Natural killer cell treated with Interleukin-12 subunit alpha and Interleukin-12 subunit beta and Interleukin-15 and Interleukin-18, amount 100 ng/mL, for 72 hours (primary cell): ENCODE data around the gene YPEL2. TPM values are rescaled to one million over a fixed set of nuclear protein-coding genes. Genes with fewer than 3 reads are reported as not detected.
"Not testable (repeated sequence)": the region's sequence is repeated elsewhere in the genome, so short reads cannot be mapped to it uniquely, and the experiment has no call there.

Source experiments
- ATAC-seq, 2 donors: fragments of 150-1000 bp; cut with Tn5 transposase in 1 of 2; sonication (Bioruptor Pico), chemical (Tn5 transposase) in 1 of 2; 2 replicates each; pipeline ENCODE4 v1.10.0; 2021
- DNase-seq: peaks from one replicate; pipeline ENCODE4 v3.0.0; 2022; ENCODE audit warnings: low spot score
- H3K27ac Mint-ChIP-seq, 2 donors: 1 replicate in 1 of 2; 2 replicates in 1 of 2; pipeline ENCODE4 v1.8.0; 2022; ENCODE audit warnings: mixed read lengths in 2 of 2, mild to moderate bottlenecking in 1 of 2, moderate library complexity in 1 of 2
- H3K27me3 Mint-ChIP-seq, 2 donors: 1 replicate in 1 of 2; 2 replicates in 1 of 2; pipeline ENCODE4 v1.8.0; 2022; ENCODE audit warnings: mixed read lengths in 2 of 2
- H3K36me3 Mint-ChIP-seq: one replicate; pipeline ENCODE4 v1.8.0; 2022; ENCODE audit warnings: mixed read lengths
- H3K4me1 Mint-ChIP-seq, 2 donors: 1 replicate in 1 of 2; 2 replicates in 1 of 2; pipeline ENCODE4 v1.8.0; 2022; ENCODE audit warnings: low read depth in 2 of 2, mixed read lengths in 2 of 2, mild to moderate bottlenecking in 1 of 2
- H3K4me3 Mint-ChIP-seq: one replicate; pipeline ENCODE4 v1.8.0; 2022; ENCODE audit warnings: mixed read lengths
- H3K9me3 Mint-ChIP-seq: 2 replicates; pipeline ENCODE4 v1.8.0; 2022; ENCODE audit warnings: mixed read lengths
- total RNA-seq, 2 donors: library from RNA; stranded (reverse); gene quantifications; one replicate each; pipeline ENCODE4 v1.2.3, GENCODE V29; 2022

The YPEL2 gene
- total RNA-seq, 2 donors from 2014 or later = 3.1 to 5.4 TPM

GRCh38 chr17:59383893-59384292, 52.4 kb downstream of the YPEL2 start:
- H3K27me3 Mint-ChIP-seq = no peaks in the 10 kb centered on the region
- no peak overlapping the region for H3K4me3 Mint-ChIP-seq
- DNase-seq (no peak), ATAC-seq (no peak)
- no peak overlapping the region for H3K27ac Mint-ChIP-seq
- no peaks in the 10 kb centered on the region for H3K36me3 Mint-ChIP-seq
- H3K9me3 Mint-ChIP-seq = no peaks in the 10 kb centered on the region
- no peaks in the 10 kb centered on the region for H3K4me1 Mint-ChIP-seq

- Mint-ChIP-seq H3K27ac (no peak overlapping the region), H3K36me3 (no peaks in the 10 kb centered on the region), H3K4me3 (no peak overlapping the region), H3K27me3 (no peaks in the 10 kb centered on the region), H3K4me1 (no peaks in the 10 kb centered on the region), H3K9me3 (no peaks in the 10 kb centered on the region)
- ATAC-seq (no peak), DNase-seq (no peak)
These were observed 56.1 kb downstream of the YPEL2 start for GRCh38 chr17:59387351-59388068.

GRCh38 chr17:59388069-59388556, 56.7 kb downstream of the YPEL2 start:
- no peak for ATAC-seq
- H3K9me3 Mint-ChIP-seq = no peaks in the 10 kb centered on the region
- no peaks in the 10 kb centered on the region for H3K36me3 Mint-ChIP-seq
- no peak overlapping the region for H3K27ac Mint-ChIP-seq
- H3K27me3 Mint-ChIP-seq = no peaks in the 10 kb centered on the region
- H3K4me1 Mint-ChIP-seq = no peaks in the 10 kb centered on the region
- DNase-seq = no peak
- no peak overlapping the region for H3K4me3 Mint-ChIP-seq

- no peaks in the 10 kb centered on the region for H3K27me3 Mint-ChIP-seq
- no peak overlapping the region for H3K27ac Mint-ChIP-seq
- H3K9me3 Mint-ChIP-seq = no peaks in the 10 kb centered on the region
- DNase-seq (no peak), ATAC-seq (no peak)
- no peaks in the 10 kb centered on the region for H3K4me1 Mint-ChIP-seq
- no peaks in the 10 kb centered on the region for H3K36me3 Mint-ChIP-seq
- H3K4me3 Mint-ChIP-seq = no peak overlapping the region
These were observed 57.6 kb downstream of the YPEL2 start for GRCh38 chr17:59389066-59389465.

GRCh38 chr17:59391021-59391420, 59.6 kb downstream of the YPEL2 start:
- no peak for DNase-seq
- H3K27ac Mint-ChIP-seq = no peak overlapping the region
- no peaks in the 10 kb centered on the region for H3K36me3 Mint-ChIP-seq
- ATAC-seq = no peak
- no peak overlapping the region for H3K4me3 Mint-ChIP-seq
- no peaks in the 10 kb centered on the region for H3K9me3 Mint-ChIP-seq
- no peaks in the 10 kb centered on the region for H3K27me3 Mint-ChIP-seq
- H3K4me1 Mint-ChIP-seq = no peaks in the 10 kb centered on the region

GRCh38 chr17:59392973-59393679, 61.7 kb downstream of the YPEL2 start:
- ATAC-seq (no peak), DNase-seq (no peak)
- no peaks in the 10 kb centered on the region for H3K36me3 Mint-ChIP-seq
- H3K27ac Mint-ChIP-seq = no peak overlapping the region
- H3K4me3 Mint-ChIP-seq = no peak overlapping the region
- H3K27me3 Mint-ChIP-seq = no peaks in the 10 kb centered on the region
- no peaks in the 10 kb centered on the region for H3K9me3 Mint-ChIP-seq
- no peaks in the 10 kb centered on the region for H3K4me1 Mint-ChIP-seq

- H3K4me3 Mint-ChIP-seq, DNase-seq, H3K27me3 Mint-ChIP-seq, H3K4me1 Mint-ChIP-seq, H3K27ac Mint-ChIP-seq, H3K9me3 Mint-ChIP-seq, ATAC-seq, H3K36me3 Mint-ChIP-seq: not testable (repeated sequence)
These were observed 62.4 kb downstream of the YPEL2 start for GRCh38 chr17:59393742-59394410.

GRCh38 chr17:59396134-59396826, 64.8 kb downstream of the YPEL2 start:
- H3K9me3 Mint-ChIP-seq = no peaks in the 10 kb centered on the region
- ATAC-seq (no peak), DNase-seq (no peak)
- no peak overlapping the region for H3K27ac Mint-ChIP-seq
- no peaks in the 10 kb centered on the region for H3K27me3 Mint-ChIP-seq
- H3K4me1 Mint-ChIP-seq = no peaks in the 10 kb centered on the region
- H3K4me3 Mint-ChIP-seq = no peak overlapping the region
- no peaks in the 10 kb centered on the region for H3K36me3 Mint-ChIP-seq

- Mint-ChIP-seq H3K27ac (no peak overlapping the region), H3K4me3 (no peak overlapping the region), H3K36me3 (no peaks in the 10 kb centered on the region), H3K4me1 (no peaks in the 10 kb centered on the region), H3K27me3 (no peaks in the 10 kb centered on the region), H3K9me3 (no peaks in the 10 kb centered on the region)
- no peak for ATAC-seq
- DNase-seq = no peak
These were observed 66.0 kb downstream of the YPEL2 start for GRCh38 chr17:59397316-59398073.

GRCh38 chr17:59399914-59400313, 68.5 kb downstream of the YPEL2 start:
- H3K9me3 Mint-ChIP-seq = no peaks in the 10 kb centered on the region
- no peak overlapping the region for H3K4me3 Mint-ChIP-seq
- H3K27me3 Mint-ChIP-seq = no peaks in the 10 kb centered on the region
- no peak overlapping the region for H3K27ac Mint-ChIP-seq
- no peaks in the 10 kb centered on the region for H3K4me1 Mint-ChIP-seq
- ATAC-seq (no peak), DNase-seq (no peak)
- H3K36me3 Mint-ChIP-seq = no peaks in the 10 kb centered on the region

GRCh38 chr17:59400858-59401257, 69.4 kb downstream of the YPEL2 start:
- ATAC-seq = no peak
- no peak for DNase-seq
- Mint-ChIP-seq H3K27ac (no peak overlapping the region), H3K9me3 (no peaks in the 10 kb centered on the region), H3K36me3 (no peaks in the 10 kb centered on the region), H3K27me3 (no peaks in the 10 kb centered on the region), H3K4me1 (no peaks in the 10 kb centered on the region), H3K4me3 (no peak overlapping the region)

GRCh38 chr17:59401274-59401673, 69.8 kb downstream of the YPEL2 start:
- Mint-ChIP-seq H3K9me3 (no peaks in the 10 kb centered on the region), H3K4me1 (no peaks in the 10 kb centered on the region), H3K36me3 (no peaks in the 10 kb centered on the region), H3K27me3 (no peaks in the 10 kb centered on the region), H3K4me3 (no peak overlapping the region), H3K27ac (no peak overlapping the region)
- DNase-seq (no peak), ATAC-seq (no peak)

- no peak for ATAC-seq
- no peaks in the 10 kb centered on the region for H3K4me1 Mint-ChIP-seq
- H3K36me3 Mint-ChIP-seq = no peaks in the 10 kb centered on the region
These were observed 70.3 kb downstream of the YPEL2 start for GRCh38 chr17:59401725-59402124.

More at GRCh38 chr17:59401725-59402124, 70.3 kb downstream of the YPEL2 start:
- Mint-ChIP-seq H3K9me3 (no peaks in the 10 kb centered on the region), H3K4me3 (no peak overlapping the region), H3K27me3 (no peaks in the 10 kb centered on the region), H3K27ac (no peak overlapping the region)
- DNase-seq = no peak
